ENCODE results near the gene LENG1.

The LENG1 gene

DNA sequence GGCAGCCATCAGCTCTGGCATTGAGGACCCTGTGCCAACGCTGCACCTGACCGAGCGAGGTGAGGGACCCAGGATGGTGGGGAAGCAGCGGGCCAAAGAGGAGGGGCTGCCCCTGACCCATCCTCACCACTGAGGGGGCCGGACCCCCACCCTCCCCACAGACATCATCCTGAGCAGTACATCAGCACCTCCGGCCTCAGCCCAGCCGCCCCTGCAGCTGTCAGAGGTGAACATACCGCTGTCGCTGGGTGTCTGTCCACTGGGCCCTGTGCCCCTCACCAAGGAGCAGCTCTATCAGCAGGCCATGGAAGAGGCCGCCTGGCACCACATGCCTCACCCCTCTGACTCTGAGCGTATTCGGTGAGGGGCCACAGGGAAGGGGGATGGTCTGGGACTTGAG is 7.3 kb downstream of the LENG1 start:
- no peaks in the 10 kb centered on the region for H3K9me3 ChIP-seq (ENCODE audit: control insufficient read depth in 1 of 2, low read length in 2 of 2)
- H3K27me3 ChIP-seq (ENCODE audit: low read depth, low read length), result no peaks in the 10 kb centered on the region
- peaks cover 53 to 99% of the 10 kb centered on the region in 2 donors for H3K36me3 ChIP-seq (ENCODE audit: control insufficient read depth in 1 of 2, insufficient read depth in 2 of 2, low read length in 2 of 2)
- peaks cover 0 to 16% of the 10 kb centered on the region in 2 donors for H3K4me1 ChIP-seq (ENCODE audit: control insufficient read depth in 1 of 2, insufficient read depth in 2 of 2, low read length in 2 of 2)
- H3K27ac ChIP-seq (ENCODE audit: low read length), result no peak overlapping the region
- H3K4me3 ChIP-seq (ENCODE audit: low read depth in 1 of 2, low read length in 2 of 2), result no peak overlapping the region

DNA sequence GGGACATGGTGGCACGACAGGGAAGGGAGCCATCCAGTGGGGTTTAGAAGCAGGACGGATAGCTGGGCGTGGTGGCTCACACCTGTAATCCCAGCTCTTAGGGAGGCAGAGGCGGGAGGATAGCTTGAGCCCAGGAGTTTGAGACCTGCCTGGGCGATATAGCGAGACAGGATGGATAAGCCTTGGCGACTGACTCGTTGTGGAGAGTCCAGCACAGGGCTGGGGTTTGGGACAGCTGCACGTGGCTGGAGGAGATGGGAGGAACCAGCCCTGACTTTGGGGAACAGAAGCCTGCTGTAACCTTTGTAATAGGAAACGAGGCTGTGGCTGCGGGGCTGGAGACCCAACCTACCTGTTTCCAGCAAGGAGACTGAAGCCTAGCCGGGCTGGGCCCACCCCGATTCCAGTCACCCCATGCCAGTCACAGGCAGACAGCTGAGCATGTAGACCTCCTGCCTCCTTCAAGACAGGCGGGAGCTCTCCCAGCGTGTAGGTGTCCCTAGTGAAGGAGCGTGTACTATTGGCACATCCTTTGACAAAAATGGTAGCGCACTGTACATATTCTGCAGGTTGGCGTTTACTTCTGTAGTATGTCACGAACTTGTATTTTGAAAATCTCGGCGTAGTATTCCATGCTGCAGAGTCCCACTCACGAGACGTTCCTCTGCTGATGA is 8.0 kb downstream of the LENG1 start:
- Histone ChIP-seq H3K27ac (ENCODE audit: low read length) (no peak overlapping the region), H3K4me3 (ENCODE audit: low read depth in 1 of 2, low read length in 2 of 2) (no peak overlapping the region), H3K4me1 (ENCODE audit: control insufficient read depth in 1 of 2, insufficient read depth in 2 of 2, low read length in 2 of 2) (peaks cover 0 to 21% of the 10 kb centered on the region in 2 donors), H3K36me3 (ENCODE audit: control insufficient read depth in 1 of 2, insufficient read depth in 2 of 2, low read length in 2 of 2) (peaks cover 61 to 99% of the 10 kb centered on the region in 2 donors), H3K27me3 (ENCODE audit: low read depth, low read length) (no peaks in the 10 kb centered on the region), H3K9me3 (ENCODE audit: control insufficient read depth in 1 of 2, low read length in 2 of 2) (no peaks in the 10 kb centered on the region)

GRCh38 chr19:54149021-54149812 is 10.3 kb downstream of the LENG1 start:
- Histone ChIP-seq H3K4me3 (ENCODE audit: low read depth in 1 of 2, low read length in 2 of 2) (no peak overlapping the region), H3K27me3 (ENCODE audit: low read depth, low read length) (no peaks in the 10 kb centered on the region), H3K4me1 (ENCODE audit: control insufficient read depth in 1 of 2, insufficient read depth in 2 of 2, low read length in 2 of 2) (peaks cover 0 to 25% of the 10 kb centered on the region in 2 donors), H3K9me3 (ENCODE audit: control insufficient read depth in 1 of 2, low read length in 2 of 2) (no peaks in the 10 kb centered on the region), H3K36me3 (ENCODE audit: control insufficient read depth in 1 of 2, insufficient read depth in 2 of 2, low read length in 2 of 2) (peaks cover 64 to 99% of the 10 kb centered on the region in 2 donors), H3K27ac (ENCODE audit: low read length) (no peak overlapping the region)

DNA sequence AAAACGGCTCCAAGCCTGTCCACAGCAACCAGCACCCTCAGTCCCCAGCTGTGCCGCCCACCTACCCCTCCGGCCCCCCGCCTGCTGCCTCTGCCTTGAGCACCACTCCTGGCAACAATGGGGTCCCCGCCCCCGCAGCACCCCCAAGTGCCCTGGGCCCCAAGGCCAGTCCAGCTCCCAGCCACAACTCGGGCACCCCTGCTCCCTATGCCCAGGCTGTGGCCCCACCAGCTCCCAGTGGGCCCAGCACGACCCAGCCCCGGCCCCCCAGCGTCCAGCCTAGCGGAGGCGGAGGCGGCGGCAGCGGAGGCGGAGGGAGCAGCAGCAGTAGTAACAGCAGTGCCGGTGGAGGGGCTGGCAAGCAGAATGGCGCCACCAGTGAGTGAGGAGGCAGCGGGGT is 11.4 kb downstream of the LENG1 start:
- Histone ChIP-seq H3K4me1 (ENCODE audit: control insufficient read depth in 1 of 2, insufficient read depth in 2 of 2, low read length in 2 of 2) (peaks cover 0 to 21% of the 10 kb centered on the region in 2 donors), H3K36me3 (ENCODE audit: control insufficient read depth in 1 of 2, insufficient read depth in 2 of 2, low read length in 2 of 2) (peaks cover 70 to 99% of the 10 kb centered on the region in 2 donors), H3K9me3 (ENCODE audit: control insufficient read depth in 1 of 2, low read length in 2 of 2) (no peaks in the 10 kb centered on the region), H3K27me3 (ENCODE audit: low read depth, low read length) (no peaks in the 10 kb centered on the region), H3K4me3 (ENCODE audit: low read depth in 1 of 2, low read length in 2 of 2) (no peak overlapping the region), H3K27ac (ENCODE audit: low read length) (no peak overlapping the region)

DNA sequence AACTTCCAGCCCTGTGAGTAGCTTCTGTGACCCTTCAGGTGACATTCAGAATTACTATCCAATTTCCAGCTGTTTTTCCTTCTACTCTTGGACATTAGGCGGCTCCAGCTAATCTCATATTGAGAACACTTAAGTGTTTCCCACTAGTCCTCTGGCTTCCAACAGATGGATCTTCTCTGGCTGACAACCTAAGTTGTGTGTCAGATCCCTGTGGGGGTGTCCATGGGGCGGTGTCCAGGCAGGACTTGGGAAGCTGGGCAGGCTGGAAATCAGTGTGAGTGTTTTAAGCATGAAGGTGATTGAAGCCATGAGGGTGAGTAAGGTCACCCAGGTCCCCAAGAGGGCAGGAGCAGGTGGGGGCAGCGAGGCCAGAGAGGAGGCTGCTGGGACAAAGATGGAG is 11.8 kb downstream of the LENG1 start:
- Histone ChIP-seq H3K27me3 (ENCODE audit: low read depth, low read length) (no peaks in the 10 kb centered on the region), H3K9me3 (ENCODE audit: control insufficient read depth in 1 of 2, low read length in 2 of 2) (no peaks in the 10 kb centered on the region), H3K36me3 (ENCODE audit: control insufficient read depth in 1 of 2, insufficient read depth in 2 of 2, low read length in 2 of 2) (peaks cover 75 to 99% of the 10 kb centered on the region in 2 donors), H3K27ac (ENCODE audit: low read length) (no peak overlapping the region), H3K4me3 (ENCODE audit: low read depth in 1 of 2, low read length in 2 of 2) (no peak overlapping the region), H3K4me1 (ENCODE audit: control insufficient read depth in 1 of 2, insufficient read depth in 2 of 2, low read length in 2 of 2) (peaks cover 0 to 17% of the 10 kb centered on the region in 2 donors)

GRCh38 chr19:54145541-54146158 is 13.9 kb downstream of the LENG1 start:
- Histone ChIP-seq H3K9me3 (ENCODE audit: control insufficient read depth in 1 of 2, low read length in 2 of 2) (no peaks in the 10 kb centered on the region), H3K4me3 (ENCODE audit: low read depth in 1 of 2, low read length in 2 of 2) (no peak overlapping the region), H3K27me3 (ENCODE audit: low read depth, low read length) (no peaks in the 10 kb centered on the region), H3K4me1 (ENCODE audit: control insufficient read depth in 1 of 2, insufficient read depth in 2 of 2, low read length in 2 of 2) (peaks cover 0 to 23% of the 10 kb centered on the region in 2 donors), H3K36me3 (ENCODE audit: control insufficient read depth in 1 of 2, insufficient read depth in 2 of 2, low read length in 2 of 2) (peaks cover 71 to 81% of the 10 kb centered on the region in 2 donors), H3K27ac (ENCODE audit: low read length) (no peak overlapping the region)

- peaks cover 47 to 53% of the 10 kb centered on the region in 2 donors for H3K36me3 ChIP-seq (ENCODE audit: control insufficient read depth in 1 of 2, insufficient read depth in 2 of 2, low read length in 2 of 2)
- H3K27me3 ChIP-seq (ENCODE audit: low read depth, low read length), result no peaks in the 10 kb centered on the region
- H3K27ac ChIP-seq (ENCODE audit: low read length), result no peak overlapping the region
- no peaks in the 10 kb centered on the region for H3K9me3 ChIP-seq (ENCODE audit: control insufficient read depth in 1 of 2, low read length in 2 of 2)
- no peak overlapping the region for H3K4me3 ChIP-seq (ENCODE audit: low read depth in 1 of 2, low read length in 2 of 2)
- H3K4me1 ChIP-seq (ENCODE audit: control insufficient read depth in 1 of 2, insufficient read depth in 2 of 2, low read length in 2 of 2), result peaks cover 4 to 37% of the 10 kb centered on the region in 2 donors
These were observed 17.2 kb downstream of the LENG1 start for GRCh38 chr19:54142166-54142780.

DNA sequence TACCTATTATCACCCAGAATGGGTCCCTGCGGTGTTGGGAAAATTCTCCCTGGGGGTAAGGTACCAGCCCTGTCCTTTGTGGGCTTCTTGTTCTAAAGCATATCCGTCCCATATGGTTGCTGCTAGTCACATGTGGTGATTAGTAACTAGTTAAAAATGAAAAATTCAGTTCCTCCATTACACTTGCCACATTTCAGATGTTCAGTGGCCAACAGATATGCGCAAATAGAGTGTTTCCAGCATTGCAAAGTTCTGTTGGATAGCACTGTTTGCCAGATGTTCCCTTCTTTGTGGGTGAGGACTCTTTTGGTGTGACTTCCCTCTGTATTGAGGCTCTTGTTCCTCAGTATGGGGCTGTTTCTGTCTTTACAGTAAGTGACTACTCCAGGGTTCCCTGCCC is 18.2 kb downstream of the LENG1 start:
- no peak overlapping the region for H3K27ac ChIP-seq (ENCODE audit: low read length)
- peaks cover 4 to 31% of the 10 kb centered on the region in 2 donors for H3K4me1 ChIP-seq (ENCODE audit: control insufficient read depth in 1 of 2, insufficient read depth in 2 of 2, low read length in 2 of 2)
- H3K36me3 ChIP-seq (ENCODE audit: control insufficient read depth in 1 of 2, insufficient read depth in 2 of 2, low read length in 2 of 2), result peaks cover 38 to 43% of the 10 kb centered on the region in 2 donors

DNA sequence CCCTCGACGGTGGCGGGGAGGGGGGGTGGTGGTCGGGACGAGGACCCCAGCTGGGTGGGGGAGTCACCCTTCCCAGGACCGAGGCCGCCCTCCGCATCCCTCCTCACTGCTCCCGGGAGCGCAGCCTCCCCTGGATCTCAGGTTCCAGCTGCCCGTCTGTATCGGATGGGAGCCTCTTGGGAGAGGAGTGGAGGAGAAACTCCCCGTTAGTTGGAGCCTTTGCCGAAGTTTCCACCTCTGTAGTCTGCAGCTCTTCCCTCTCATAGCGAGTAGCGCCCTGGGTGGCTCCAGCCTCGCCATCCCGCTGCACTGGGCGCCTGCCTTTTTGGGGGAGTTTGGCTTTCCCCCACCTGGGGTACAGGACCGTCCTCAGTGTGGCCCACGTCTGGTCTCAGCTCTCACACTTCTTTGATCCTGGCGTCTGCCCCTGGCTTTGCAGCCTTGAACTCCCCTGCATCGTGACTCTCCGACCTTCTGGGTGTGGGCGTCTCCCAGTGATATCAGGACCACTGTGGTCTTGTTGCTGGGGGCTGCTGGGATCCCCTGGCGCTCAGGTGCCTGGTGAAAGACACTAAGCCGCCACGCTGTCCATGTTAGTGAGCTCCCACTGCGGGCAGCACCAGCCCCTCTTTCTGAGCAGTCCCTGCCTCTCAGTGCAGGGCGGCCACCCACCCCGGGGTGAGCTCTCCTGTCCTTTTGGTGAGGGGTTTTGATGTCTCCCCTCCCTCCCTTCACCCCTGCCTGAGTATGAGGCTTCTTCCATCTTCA is 20.8 kb downstream of the LENG1 start:
- peaks cover 11 to 17% of the 10 kb centered on the region in 2 donors for H3K36me3 ChIP-seq (ENCODE audit: control insufficient read depth in 1 of 2, insufficient read depth in 2 of 2, low read length in 2 of 2)
- no peak overlapping the region for H3K27ac ChIP-seq (ENCODE audit: low read length)
- H3K4me3 ChIP-seq (ENCODE audit: low read depth in 1 of 2, low read length in 2 of 2), result peak overlapping the region; percentile 60 to 90
- no peaks in the 10 kb centered on the region for H3K9me3 ChIP-seq (ENCODE audit: control insufficient read depth in 1 of 2, low read length in 2 of 2)
- no peaks in the 10 kb centered on the region for H3K27me3 ChIP-seq (ENCODE audit: low read depth, low read length)
- H3K4me1 ChIP-seq (ENCODE audit: control insufficient read depth in 1 of 2, insufficient read depth in 2 of 2, low read length in 2 of 2), result peaks cover 4 to 36% of the 10 kb centered on the region in 2 donors

More for the DNA sequence above, 18.2 kb downstream of the LENG1 start:
- Histone ChIP-seq H3K4me3 (ENCODE audit: low read depth in 1 of 2, low read length in 2 of 2) (no peak overlapping the region), H3K9me3 (ENCODE audit: control insufficient read depth in 1 of 2, low read length in 2 of 2) (no peaks in the 10 kb centered on the region), H3K27me3 (ENCODE audit: low read depth, low read length) (no peaks in the 10 kb centered on the region)

DNA sequence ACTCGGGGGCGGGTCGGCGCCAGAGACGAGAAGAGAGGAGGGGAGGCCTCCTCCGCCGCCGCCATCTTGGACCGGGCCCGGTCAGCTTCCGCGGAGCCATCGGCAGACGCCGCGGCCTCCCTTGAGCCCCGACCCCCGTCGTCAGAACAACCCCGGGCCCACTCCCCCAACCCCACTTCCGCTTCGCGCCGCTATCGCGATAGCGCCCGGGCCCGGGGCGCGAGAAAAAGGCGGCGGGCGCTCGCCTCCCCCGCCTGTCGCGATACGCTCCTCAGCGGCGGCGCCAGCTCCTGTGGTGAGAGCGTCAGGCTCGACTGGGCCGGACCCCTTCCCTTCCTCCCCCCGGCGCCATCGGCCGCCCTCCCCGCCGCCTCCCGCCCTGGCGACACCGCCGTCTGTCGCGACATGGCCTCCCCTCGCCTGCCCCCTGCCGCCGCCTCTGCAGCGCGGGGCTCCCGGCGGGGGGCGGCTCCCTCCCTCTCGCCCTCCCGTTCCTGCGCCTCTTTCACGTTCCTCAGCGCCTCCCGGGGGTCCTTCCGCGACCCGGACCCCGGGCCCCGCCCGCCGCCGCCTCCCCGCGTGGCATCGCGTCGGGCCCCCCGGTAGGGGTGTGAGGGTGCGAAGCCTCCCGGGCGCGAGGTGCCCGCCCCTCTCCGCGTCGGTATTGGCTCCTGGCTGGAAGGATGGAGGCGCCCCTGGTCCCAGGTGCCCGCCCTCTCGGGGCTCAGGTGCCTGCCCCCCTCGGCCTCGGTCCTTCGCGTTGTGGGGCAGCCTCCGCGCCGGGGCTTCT is 21.6 kb downstream of the LENG1 start, which contains the start of gene CNOT3:
Gene CNOT3 (plus strand): TSS at position 64 of the 790 bp plus-strand sequence. CDS start 5,217 bp downstream, outside the sequence.
- Histone ChIP-seq H3K4me3 (ENCODE audit: low read depth in 1 of 2, low read length in 2 of 2) (peak within 1 kb of the TSS; percentile 83 to 90), H3K36me3 (ENCODE audit: control insufficient read depth in 1 of 2, insufficient read depth in 2 of 2, low read length in 2 of 2) (peaks cover 3 to 9% of the 10 kb centered on the region in 2 donors), H3K27me3 (ENCODE audit: low read depth, low read length) (no peaks in the 10 kb centered on the region), H3K27ac (ENCODE audit: low read length) (peak within 1 kb of the TSS; percentile 45), H3K4me1 (ENCODE audit: control insufficient read depth in 1 of 2, insufficient read depth in 2 of 2, low read length in 2 of 2) (peaks cover 4 to 36% of the 10 kb centered on the region in 2 donors), H3K9me3 (ENCODE audit: control insufficient read depth in 1 of 2, low read length in 2 of 2) (no peaks in the 10 kb centered on the region)

All from muscle layer of duodenum (tissue), 2 donors.